ENCODE measurements around the gene LRP1B.

LRP1B gene

DNA sequence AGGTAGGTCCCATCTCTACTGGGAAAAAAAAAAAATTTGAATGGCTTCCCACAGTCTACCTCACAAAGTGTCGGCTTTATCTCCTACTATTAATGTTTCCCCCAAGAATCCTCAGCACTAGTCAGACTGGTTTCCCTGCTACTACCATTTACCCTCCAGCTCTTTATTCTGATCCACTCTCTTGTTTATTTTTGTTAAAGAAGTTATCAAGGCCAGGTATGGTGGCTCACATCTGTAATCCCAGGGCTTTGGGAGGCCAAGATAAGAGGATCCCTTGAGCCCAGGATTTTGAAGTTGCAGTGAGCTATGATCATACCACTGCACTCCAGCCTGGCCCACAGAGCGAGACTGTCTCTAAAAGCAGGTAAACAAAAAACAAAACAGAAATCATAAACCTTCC is 1275.3 kb downstream of the LRP1B start:
- DNase-seq (ENCODE audit: low read depth): no peak
- H3K4me3 ChIP-seq (ENCODE audit: low read length): no peak overlapping the region
- TF ChIP-seq, protein P1, sequence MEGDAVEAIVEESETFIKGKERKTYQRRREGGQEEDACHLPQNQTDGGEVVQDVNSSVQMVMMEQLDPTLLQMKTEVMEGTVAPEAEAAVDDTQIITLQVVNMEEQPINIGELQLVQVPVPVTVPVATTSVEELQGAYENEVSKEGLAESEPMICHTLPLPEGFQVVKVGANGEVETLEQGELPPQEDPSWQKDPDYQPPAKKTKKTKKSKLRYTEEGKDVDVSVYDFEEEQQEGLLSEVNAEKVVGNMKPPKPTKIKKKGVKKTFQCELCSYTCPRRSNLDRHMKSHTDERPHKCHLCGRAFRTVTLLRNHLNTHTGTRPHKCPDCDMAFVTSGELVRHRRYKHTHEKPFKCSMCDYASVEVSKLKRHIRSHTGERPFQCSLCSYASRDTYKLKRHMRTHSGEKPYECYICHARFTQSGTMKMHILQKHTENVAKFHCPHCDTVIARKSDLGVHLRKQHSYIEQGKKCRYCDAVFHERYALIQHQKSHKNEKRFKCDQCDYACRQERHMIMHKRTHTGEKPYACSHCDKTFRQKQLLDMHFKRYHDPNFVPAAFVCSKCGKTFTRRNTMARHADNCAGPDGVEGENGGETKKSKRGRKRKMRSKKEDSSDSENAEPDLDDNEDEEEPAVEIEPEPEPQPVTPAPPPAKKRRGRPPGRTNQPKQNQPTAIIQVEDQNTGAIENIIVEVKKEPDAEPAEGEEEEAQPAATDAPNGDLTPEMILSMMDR (IDR thresholded peaks at IDR 0.05; ENCODE audit: insufficient read depth, low read depth, low read length, missing control alignments): no peak

GRCh38 chr2:140851258-140851981 is 1279.4 kb downstream of the LRP1B start:
- TF ChIP-seq, protein P1 (IDR thresholded peaks at IDR 0.05; ENCODE audit: insufficient read depth, low read depth, low read length, missing control alignments): no peak

GRCh38 chr2:140843186-140843585 is 1287.6 kb downstream of the LRP1B start:
- H3K4me3 ChIP-seq (ENCODE audit: low read length): no peak overlapping the region
- TF ChIP-seq, protein P1 (IDR thresholded peaks at IDR 0.05; ENCODE audit: insufficient read depth, low read depth, low read length, missing control alignments): no peak
- no peak for DNase-seq (ENCODE audit: low read depth)

More at GRCh38 chr2:140851258-140851981, 1279.4 kb downstream of the LRP1B start:
- no peak overlapping the region for H3K4me3 ChIP-seq (ENCODE audit: low read length)
- DNase-seq (ENCODE audit: low read depth): no peak

GRCh38 chr2:140842110-140842509 is 1288.7 kb downstream of the LRP1B start:
- H3K4me3 ChIP-seq (ENCODE audit: low read length): no peak overlapping the region
- TF ChIP-seq, protein P1 (IDR thresholded peaks at IDR 0.05; ENCODE audit: insufficient read depth, low read depth, low read length, missing control alignments): no peak
- no peak for DNase-seq (ENCODE audit: low read depth)

DNA sequence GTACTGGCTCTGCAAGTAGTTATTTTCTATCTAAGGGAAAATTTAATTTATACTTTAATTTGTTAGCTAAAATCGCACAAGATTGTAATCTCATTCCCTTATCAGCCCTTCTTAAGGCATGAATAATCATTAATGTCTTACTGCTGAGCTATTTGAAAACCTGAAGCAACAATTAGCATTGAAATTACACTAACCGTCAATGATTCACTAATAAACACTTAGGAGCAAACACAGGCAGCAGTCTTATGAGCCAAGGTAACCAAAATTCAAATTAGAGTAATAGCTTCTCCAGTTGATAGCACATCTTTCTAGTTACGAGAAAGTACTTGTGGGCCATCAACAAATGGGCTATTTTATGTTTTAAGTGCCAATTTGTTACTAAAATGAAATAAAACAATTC is 1289.7 kb downstream of the LRP1B start:
- no peak for DNase-seq (ENCODE audit: low read depth)
- H3K4me3 ChIP-seq (ENCODE audit: low read length): no peak overlapping the region
- TF ChIP-seq, protein P1 (IDR thresholded peaks at IDR 0.05; ENCODE audit: insufficient read depth, low read depth, low read length, missing control alignments): no peak

- DNase-seq (ENCODE audit: low read depth): no peak
- no peak overlapping the region for H3K4me3 ChIP-seq (ENCODE audit: low read length)
- TF ChIP-seq, protein P1 (IDR thresholded peaks at IDR 0.05; ENCODE audit: insufficient read depth, low read depth, low read length, missing control alignments): no peak
These were observed 1294.0 kb downstream of the LRP1B start for GRCh38 chr2:140836826-140837225.

- TF ChIP-seq, protein P1 (IDR thresholded peaks at IDR 0.05; ENCODE audit: insufficient read depth, low read depth, low read length, missing control alignments): no peak
- no peak overlapping the region for H3K4me3 ChIP-seq (ENCODE audit: low read length)
- DNase-seq (ENCODE audit: low read depth): no peak
These were observed 1295.7 kb downstream of the LRP1B start for GRCh38 chr2:140835079-140835478.
